Parathyroid adenoma (tissue), 2 donors: Measurements from ENCODE around the gene AGMAT.

ENCODE experiments used
- H2AFZ ChIP-seq: fragments of 300-600 bp; sonication (generic); one replicate; pipeline ENCODE4 v1.7.0; 2017; ENCODE audit warnings: antibody characterized with exemption, mild to moderate bottlenecking
- H3K27ac ChIP-seq: fragments of 300-600 bp; sonication (generic); one replicate; pipeline ENCODE4 v1.7.0; 2017
- H3K27me3 ChIP-seq: fragments of 300-600 bp; sonication (generic); one replicate; pipeline ENCODE4 v1.7.0; 2017; ENCODE audit warnings: low read length; ENCODE audit not compliant: control insufficient read depth, insufficient read depth
- H3K36me3 ChIP-seq: fragments of 300-600 bp; sonication (generic); one replicate; pipeline ENCODE4 v1.7.0; 2017; ENCODE audit warnings: low read length; ENCODE audit not compliant: control insufficient read depth, insufficient read depth
- H3K4me1 ChIP-seq: fragments of 300-600 bp; sonication (generic); one replicate; pipeline ENCODE4 v1.7.0; 2017; ENCODE audit warnings: control low read depth
- H3K4me2 ChIP-seq: fragments of 300-600 bp; sonication (generic); one replicate; pipeline ENCODE4 v1.7.0; 2017; ENCODE audit warnings: low read length
- H3K4me3 ChIP-seq: fragments of 300-600 bp; sonication (generic); one replicate; pipeline ENCODE4 v1.7.0; 2017; ENCODE audit warnings: low read depth, low read length
- H3K79me2 ChIP-seq: fragments of 300-600 bp; sonication (generic); one replicate; pipeline ENCODE4 v1.7.0; 2017; ENCODE audit warnings: control low read depth
- H3K9ac ChIP-seq: fragments of 300-600 bp; sonication (generic); one replicate; pipeline ENCODE4 v1.7.0; 2017; ENCODE audit warnings: mild to moderate bottlenecking
- H3K9me3 ChIP-seq: fragments of 300-600 bp; sonication (generic); one replicate; pipeline ENCODE4 v1.7.0; 2017; ENCODE audit warnings: low read length; ENCODE audit not compliant: control insufficient read depth
- TF ChIP-seq, protein P1 (sequence below): fragments of 300-600 bp; sonication (generic); IDR thresholded peaks from one replicate; pipeline ENCODE4 v1.7.0; 2017; ENCODE audit warnings: antibody characterized with exemption, mild to moderate bottlenecking
- donor health status: primary hyperparathyroidism.

Gene AGMAT

DNA sequence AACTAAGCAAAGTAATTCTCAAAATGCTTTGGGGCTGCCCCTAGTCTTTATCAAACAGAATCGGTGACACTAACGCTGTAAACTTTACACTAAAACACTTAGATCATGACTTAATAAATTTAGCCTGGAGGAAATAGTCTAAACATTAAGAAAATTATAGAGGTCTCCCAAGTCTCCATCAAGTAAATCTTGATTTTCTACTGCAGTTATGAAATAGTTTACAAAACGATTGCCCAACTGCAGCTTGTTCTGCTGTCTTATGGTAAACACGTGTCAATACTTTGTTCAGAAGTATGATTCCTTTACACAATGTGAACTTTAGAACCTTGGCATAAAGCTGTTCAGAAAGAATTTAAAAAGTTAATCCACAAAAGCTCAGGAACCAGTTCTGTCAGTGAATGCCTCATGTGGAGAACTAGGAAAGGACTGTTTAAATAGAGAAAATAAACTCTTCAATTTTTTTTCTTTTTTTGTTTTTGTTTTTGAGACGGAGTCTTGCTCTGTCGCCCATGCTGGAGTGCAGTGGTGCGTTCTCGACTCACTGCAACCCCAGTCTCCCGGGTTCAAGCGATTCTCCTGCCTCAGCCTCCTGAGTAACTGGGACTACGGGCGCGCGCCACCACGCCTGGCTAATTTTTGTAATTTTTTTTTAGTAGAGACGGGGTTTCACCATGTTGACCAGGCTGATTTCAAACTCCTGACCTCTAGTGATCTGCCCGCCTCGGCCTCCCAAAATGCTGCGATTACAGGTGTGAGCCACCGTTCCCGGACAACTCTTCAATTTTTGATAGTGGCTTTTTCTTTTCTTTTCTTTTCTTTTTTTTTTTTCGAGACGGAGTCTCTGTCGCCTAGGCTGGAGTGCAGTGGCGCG is 34.0 kb upstream of the AGMAT start:
- Histone ChIP-seq H3K36me3 (no peaks in the 10 kb centered on the region), H3K9ac (no peak overlapping the region), H2AFZ (no peak overlapping the region), H3K4me2 (peak overlapping the region; percentile 62), H3K27me3 (no peaks in the 10 kb centered on the region), H3K4me3 (peak overlapping the region; percentile 68), H3K79me2 (peaks cover 24% of the 10 kb centered on the region), H3K4me1 (peaks cover 14% of the 10 kb centered on the region), H3K9me3 (no peaks in the 10 kb centered on the region), H3K27ac (peak overlapping the region; percentile 88)
- TF ChIP-seq, protein P1, sequence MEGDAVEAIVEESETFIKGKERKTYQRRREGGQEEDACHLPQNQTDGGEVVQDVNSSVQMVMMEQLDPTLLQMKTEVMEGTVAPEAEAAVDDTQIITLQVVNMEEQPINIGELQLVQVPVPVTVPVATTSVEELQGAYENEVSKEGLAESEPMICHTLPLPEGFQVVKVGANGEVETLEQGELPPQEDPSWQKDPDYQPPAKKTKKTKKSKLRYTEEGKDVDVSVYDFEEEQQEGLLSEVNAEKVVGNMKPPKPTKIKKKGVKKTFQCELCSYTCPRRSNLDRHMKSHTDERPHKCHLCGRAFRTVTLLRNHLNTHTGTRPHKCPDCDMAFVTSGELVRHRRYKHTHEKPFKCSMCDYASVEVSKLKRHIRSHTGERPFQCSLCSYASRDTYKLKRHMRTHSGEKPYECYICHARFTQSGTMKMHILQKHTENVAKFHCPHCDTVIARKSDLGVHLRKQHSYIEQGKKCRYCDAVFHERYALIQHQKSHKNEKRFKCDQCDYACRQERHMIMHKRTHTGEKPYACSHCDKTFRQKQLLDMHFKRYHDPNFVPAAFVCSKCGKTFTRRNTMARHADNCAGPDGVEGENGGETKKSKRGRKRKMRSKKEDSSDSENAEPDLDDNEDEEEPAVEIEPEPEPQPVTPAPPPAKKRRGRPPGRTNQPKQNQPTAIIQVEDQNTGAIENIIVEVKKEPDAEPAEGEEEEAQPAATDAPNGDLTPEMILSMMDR = no peak

- TF ChIP-seq, protein P1 = no peak
- peak overlapping the region; percentile 68 for H3K4me3 ChIP-seq
- peak overlapping the region; percentile 88 for H3K27ac ChIP-seq
- H3K36me3 ChIP-seq = no peaks in the 10 kb centered on the region
- peaks cover 14% of the 10 kb centered on the region for H3K4me1 ChIP-seq
- H2AFZ ChIP-seq = peak overlapping the region; percentile 46
- H3K27me3 ChIP-seq = no peaks in the 10 kb centered on the region
- no peaks in the 10 kb centered on the region for H3K9me3 ChIP-seq
- peak overlapping the region; percentile 62 for H3K4me2 ChIP-seq
- peaks cover 24% of the 10 kb centered on the region for H3K79me2 ChIP-seq
- H3K9ac ChIP-seq = no peak overlapping the region
These were observed 33.3 kb upstream of the AGMAT start for GRCh38 chr1:15618077-15618654.

GRCh38 chr1:15617173-15618076 is 32.6 kb upstream of the AGMAT start, which contains the start of gene DDI2:
Gene DDI2, plus strand, starts transcription at chr1:15617458. Its CDS starts 213 bp downstream, at chr1:15617671.
- Histone ChIP-seq H2AFZ (peak within 1 kb of the TSS; percentile 83), H3K4me2 (peak within 1 kb of the TSS; percentile 85), H3K4me3 (peak within 1 kb of the TSS; percentile 68), H3K4me1 (peaks cover 14% of the 10 kb centered on the region), H3K27me3 (no peaks in the 10 kb centered on the region), H3K79me2 (peaks cover 21% of the 10 kb centered on the region), H3K9ac (peak within 1 kb of the TSS; percentile 28), H3K36me3 (no peaks in the 10 kb centered on the region), H3K9me3 (no peaks in the 10 kb centered on the region), H3K27ac (peak within 1 kb of the TSS; percentile 88)
- TF ChIP-seq, protein P1 = no peak

DNA sequence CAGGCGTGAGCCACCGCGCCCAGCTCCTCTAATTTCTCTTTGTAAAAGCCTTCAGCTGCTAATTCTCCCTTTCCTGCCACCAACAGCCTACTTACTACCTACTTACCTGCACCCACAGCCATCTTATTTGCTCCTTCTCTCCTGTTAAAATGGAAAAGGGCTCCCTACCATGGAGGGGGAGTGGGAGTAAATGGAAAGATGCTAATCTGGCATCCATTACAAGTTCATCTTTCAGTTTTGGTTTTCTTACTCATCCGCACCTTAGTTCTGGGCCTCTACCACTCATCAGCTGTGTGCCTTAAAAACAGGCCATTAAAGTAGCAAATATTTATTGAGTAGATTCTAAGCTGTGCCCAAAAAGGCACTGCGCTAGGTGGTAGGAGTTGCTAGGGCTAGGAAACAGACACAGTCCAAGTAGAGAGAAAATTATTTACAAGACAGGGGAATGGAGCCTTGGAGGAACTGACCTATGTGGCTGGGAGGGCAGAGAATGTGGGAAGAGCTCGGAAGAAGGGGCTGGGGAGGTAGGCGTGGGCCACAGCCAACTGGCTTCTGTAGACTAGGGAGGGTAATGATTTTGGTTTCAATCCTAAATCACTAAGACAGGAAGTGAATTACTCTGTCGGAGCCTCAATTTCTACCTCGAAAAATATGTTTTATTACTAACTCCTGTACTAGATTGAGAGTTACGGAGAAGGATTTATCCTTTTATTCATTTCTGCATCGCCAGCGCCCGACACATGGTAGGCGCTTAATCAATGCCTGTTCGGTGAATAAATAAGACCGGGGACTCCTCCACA is 31.7 kb upstream of the AGMAT start:
- Histone ChIP-seq H3K27me3 (no peaks in the 10 kb centered on the region), H3K36me3 (no peaks in the 10 kb centered on the region), H3K4me2 (peak overlapping the region; percentile 85), H3K9ac (no peak overlapping the region), H3K27ac (peak overlapping the region; percentile 74), H3K9me3 (no peaks in the 10 kb centered on the region), H3K4me1 (peaks cover 14% of the 10 kb centered on the region), H3K79me2 (peaks cover 18% of the 10 kb centered on the region), H2AFZ (peak overlapping the region; percentile 83), H3K4me3 (peak overlapping the region; percentile 67)
- TF ChIP-seq, protein P1 = no peak
